Measurements from ENCODE around the gene NFE2. TPM values are rescaled to one million over a fixed set of nuclear protein-coding genes. Genes with fewer than 3 reads are reported as not detected.
A peak's percentile ranks its signal among the peaks of the same experiment; 100 is the strongest.

Gene NFE2
- total RNA-seq, 1 experiment from 2014 or later: 2.4 TPM

DNA sequence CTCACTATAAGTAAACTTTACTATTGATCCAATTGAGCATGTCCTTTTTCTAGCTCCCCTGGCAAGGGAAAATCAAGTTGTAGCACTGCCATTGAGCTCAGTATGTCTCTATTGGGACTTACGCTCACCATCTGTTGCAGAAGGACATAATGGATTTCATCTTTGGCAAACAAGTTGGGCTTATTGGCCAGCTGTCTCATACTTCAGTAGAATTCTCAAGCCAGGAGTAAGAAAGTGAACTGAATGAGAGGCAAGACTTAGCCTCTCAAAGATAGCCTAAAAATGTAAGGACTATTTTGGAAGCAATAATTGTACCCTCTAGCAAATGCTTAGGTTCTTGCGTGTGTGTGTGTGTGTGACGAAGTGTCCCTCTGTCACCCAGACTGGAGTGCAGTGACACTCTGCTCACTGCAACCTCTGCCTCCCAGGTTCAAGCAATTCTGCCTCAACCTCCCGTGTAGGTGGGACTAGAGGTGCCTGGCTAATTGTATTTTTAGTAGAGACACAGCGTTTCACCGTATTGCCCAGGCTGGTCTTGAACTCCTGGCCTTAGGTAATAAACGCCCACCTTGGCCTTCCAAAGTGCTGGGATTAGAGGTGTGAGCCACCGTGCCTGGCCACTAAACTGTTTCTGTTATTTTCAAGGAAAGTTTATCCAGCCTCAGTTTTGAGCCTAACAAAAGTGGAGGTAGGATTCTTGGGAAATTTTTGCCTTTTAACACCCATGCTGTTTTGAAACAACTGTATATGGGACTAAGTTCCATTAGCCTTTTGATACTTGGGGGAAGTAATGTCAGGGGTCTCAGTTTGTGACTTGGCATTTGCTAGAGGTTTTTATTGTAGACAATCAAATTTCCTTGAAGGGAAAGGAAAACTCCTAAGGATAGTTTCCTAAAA lies 13.3 kb downstream of the NFE2 start (continued):
- TF ChIP-seq AR (CRISPR knock-in tag; IDR thresholded peaks at IDR 0.05): peak; percentile 96
- peak; percentile 93 for TF ChIP-seq ERG (CRISPR knock-in tag; IDR thresholded peaks at IDR 0.05)
- no peak for TF ChIP-seq MLX (CRISPR knock-in tag; IDR thresholded peaks at IDR 0.05)
- no peak for TF ChIP-seq GRHL2 (CRISPR knock-in tag; IDR thresholded peaks at IDR 0.05; ENCODE audit: insufficient replicate concordance, severe bottlenecking)
- TF ChIP-seq EMX1 (CRISPR knock-in tag; IDR thresholded peaks at IDR 0.05): peak; percentile 96
- no peak for TF ChIP-seq SMAD4 (CRISPR knock-in tag; IDR thresholded peaks at IDR 0.05)

- Mint-ChIP-seq H3K36me3 (no peaks in the 10 kb centered on the region; the same call in 1 of the 2 replicates), H3K4me1 (peaks cover 40% of the 10 kb centered on the region), H3K27ac (peak overlapping the region; percentile 81), H3K4me3 (peak overlapping the region; percentile 10; the same call in 1 of the 2 replicates), H3K27me3 (ENCODE audit: low read depth) (no peaks in the 10 kb centered on the region), H3K9me3 (no peaks in the 10 kb centered on the region)
- DNase-seq (ENCODE audit: low spot score): no peak
- ChIA-PET POLR2A (interaction anchor here (0.6 to 3.9 kb wide), 11 partner anchors 8 to 125 kb away, joined by 3 to 23 read pairs (median 4); partner anchors contain the start of genes COPZ1 and NFE2), CTCF (interaction anchor here (0.6 to 2.6 kb wide), 9 partner anchors 13 to 568 kb away, joined by 3 to 12 read pairs (median 5); partner anchors contain the start of genes COPZ1 and NFE2)
- peak; percentile 4 for ATAC-seq
- TF ChIP-seq ERG (CRISPR knock-in tag; IDR thresholded peaks at IDR 0.05): peak; percentile 92
- peak; percentile 82 for TF ChIP-seq PRRX2 (CRISPR knock-in tag; IDR thresholded peaks at IDR 0.05)
- TF ChIP-seq, protein P1, sequence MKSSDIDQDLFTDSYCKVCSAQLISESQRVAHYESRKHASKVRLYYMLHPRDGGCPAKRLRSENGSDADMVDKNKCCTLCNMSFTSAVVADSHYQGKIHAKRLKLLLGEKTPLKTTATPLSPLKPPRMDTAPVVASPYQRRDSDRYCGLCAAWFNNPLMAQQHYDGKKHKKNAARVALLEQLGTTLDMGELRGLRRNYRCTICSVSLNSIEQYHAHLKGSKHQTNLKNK (CRISPR knock-in tag; IDR thresholded peaks at IDR 0.05): no peak
- peak; percentile 96 for TF ChIP-seq NFATC4 (CRISPR knock-in tag; IDR thresholded peaks at IDR 0.05)
- no peak for TF ChIP-seq NR2C2 (CRISPR knock-in tag; IDR thresholded peaks at IDR 0.05)
- no peak for TF ChIP-seq PREB (CRISPR knock-in tag; IDR thresholded peaks at IDR 0.05; ENCODE audit: borderline replicate concordance)
- TF ChIP-seq ZNF532 (CRISPR knock-in tag; IDR thresholded peaks at IDR 0.05; ENCODE audit: borderline replicate concordance): 0 out of 2 replicates have a peak, but pooled peaks have one; percentile 67
- no peak for TF ChIP-seq FOXP1 (CRISPR knock-in tag; IDR thresholded peaks at IDR 0.05; ENCODE audit: borderline replicate concordance)
- no peak for TF ChIP-seq MXD4 (CRISPR knock-in tag; IDR thresholded peaks at IDR 0.05; ENCODE audit: borderline replicate concordance)
- no peak for TF ChIP-seq MAX (CRISPR knock-in tag; IDR thresholded peaks at IDR 0.05)
Observed at GRCh38 chr12:54286042-54287030, 14.5 kb downstream of the NFE2 start.
